Measurements from ENCODE around the gene PTGES2. TPM values are rescaled to one million over a fixed set of nuclear protein-coding genes. Genes with fewer than 3 reads are reported as not detected.

Gene PTGES2
- polyA plus RNA-seq, 1 of the 3 experiments (the other 2 are of a cell fraction) = 141 TPM

GRCh38 chr9:128106940-128107467 is 20.5 kb downstream of the PTGES2 start (continued):
- TF ChIP-seq USF2 (IDR thresholded peaks at IDR 0.05; ENCODE audit: borderline replicate concordance, low read depth, low read length) = no peak

- 95% methylated on average over 12 of the region's 23 CpGs for WGBS (ENCODE audit: low lambda C conversion rate)
- Histone ChIP-seq H3K79me2 (ENCODE audit: insufficient read depth) (peaks cover 4% of the 10 kb centered on the region; the same call in 1 of the 2 replicates), H3K9me3 (no peaks in the 10 kb centered on the region), H3K9ac (no peak overlapping the region), H3K27me3 (ENCODE audit: insufficient read depth) (no peaks in the 10 kb centered on the region), H3K4me3 (ENCODE audit: low read depth in 2 of 2, low read length in 1 of 2) (no peak overlapping the region), H3K4me2 (no peak overlapping the region), H3K9me2 (no peaks in the 10 kb centered on the region), H3K4me1 (ENCODE audit: control insufficient read depth in 1 of 2, insufficient read depth in 2 of 2, low read depth in 1 of 2, low read length in 1 of 2) (peaks cover 0 to 6% of the 10 kb centered on the region in 2 experiments; a peak in 1 of 4 replicates), H4K20me1 (ENCODE audit: insufficient read depth) (no peaks in the 10 kb centered on the region), H3K27ac (ENCODE audit: low read depth in 2 of 2, low read length in 1 of 2) (no peak overlapping the region), H3F3A (replicated peaks; ENCODE audit: insufficient read depth) (peaks cover 8% of the 10 kb centered on the region), H2AFZ (ENCODE audit: low read depth) (no peak overlapping the region), H3K36me3 (replicated peaks in 1 of 2; ENCODE audit: control insufficient read depth in 1 of 2, insufficient read depth in 2 of 2, low read length in 1 of 2) (peaks cover 25 to 59% of the 10 kb centered on the region in 2 experiments)
- peak; percentile 16 for DNase-seq
- ChIA-PET CTCF (interaction anchor here (18.8 kb wide), 1 partner anchor 9 kb away, joined by 246 read pairs; no protein-coding TSS in a partner anchor), POLR2A (interaction anchor here (1.7 kb wide), 1 partner anchor 12 kb away, joined by 5 read pairs; no protein-coding TSS in a partner anchor)
- no peak for TF ChIP-seq GATA2 (CRISPR knock-in tag; IDR thresholded peaks at IDR 0.05)
- TF ChIP-seq TCF12 (IDR thresholded peaks at IDR 0.05) = no peak
- no peak for TF ChIP-seq FOSL2 (IDR thresholded peaks at IDR 0.05; ENCODE audit: borderline replicate concordance, low read depth)
- TF ChIP-seq PBX3 (IDR thresholded peaks at IDR 0.05) = no peak
- no peak for TF ChIP-seq FOXJ3 (CRISPR knock-in tag; IDR thresholded peaks at IDR 0.05)
- no peak for TF ChIP-seq SMC3 (IDR thresholded peaks at IDR 0.05; ENCODE audit: low read depth, low read length)
- no peak for TF ChIP-seq RXRA (IDR thresholded peaks at IDR 0.05; ENCODE audit: borderline replicate concordance, low read depth)
- TF ChIP-seq MAX (IDR thresholded peaks at IDR 0.05; ENCODE audit: low read depth) = no peak
- TF ChIP-seq ELF1 (IDR thresholded peaks at IDR 0.05) = no peak
- no peak for TF ChIP-seq POLR2AphosphoS5 (IDR thresholded peaks at IDR 0.05; ENCODE audit: low read depth, low read length)
- TF ChIP-seq ZBTB33 (IDR thresholded peaks at IDR 0.05; ENCODE audit: borderline replicate concordance, low read depth) = no peak
- no peak for TF ChIP-seq TEAD4 (IDR thresholded peaks at IDR 0.05; ENCODE audit: borderline replicate concordance, insufficient read depth)
- no peak for TF ChIP-seq NFIC (IDR thresholded peaks at IDR 0.05; ENCODE audit: borderline replicate concordance)
These were observed 21.2 kb downstream of the PTGES2 start for GRCh38 chr9:128106181-128106939.
